SIG-M5 (cell line): ENCODE results near the gene NSDHL.
"Not testable (repeated sequence)": the region's sequence is repeated elsewhere in the genome, so short reads cannot be mapped to it uniquely, and the experiment has no call there.

Experiments used
- DNase-seq: peaks from one replicate; lab custom pipeline; 2025; lab: John Stamatoyannopoulos, UW

Gene NSDHL

GRCh38 chrX:152895121-152895520 is 64.3 kb downstream of the NSDHL start:
- no peak for DNase-seq

GRCh38 chrX:152895724-152896420 is 65.0 kb downstream of the NSDHL start:
- no peak for DNase-seq

- no peak for DNase-seq
These were observed 65.6 kb downstream of the NSDHL start for GRCh38 chrX:152896450-152896849.

- no peak for DNase-seq
These were observed 66.6 kb downstream of the NSDHL start, which contains the start of gene ZNF185 for GRCh38 chrX:152897222-152898131. Gene ZNF185, plus strand, starts transcription at chrX:152898067. Its CDS starts 16,423 bp downstream, at chrX:152914490.

- DNase-seq = no peak
These were observed 67.6 kb downstream of the NSDHL start for GRCh38 chrX:152898442-152898841.

- DNase-seq = no peak
These were observed 68.4 kb downstream of the NSDHL start for GRCh38 chrX:152899111-152899873.

- DNase-seq = no peak
These were observed 69.2 kb downstream of the NSDHL start for GRCh38 chrX:152899874-152900719.

GRCh38 chrX:152900937-152901445 is 70.1 kb downstream of the NSDHL start:
- DNase-seq = no peak

- no peak for DNase-seq
These were observed 71.1 kb downstream of the NSDHL start for GRCh38 chrX:152901816-152902501.

GRCh38 chrX:152902502-152902820 is 71.6 kb downstream of the NSDHL start:
- DNase-seq = no peak

GRCh38 chrX:152903589-152903988 is 72.7 kb downstream of the NSDHL start:
- DNase-seq = no peak

- no peak for DNase-seq
These were observed 73.6 kb downstream of the NSDHL start for GRCh38 chrX:152904151-152905080.

- DNase-seq = no peak
These were observed 74.2 kb downstream of the NSDHL start for GRCh38 chrX:152905081-152905420.

GRCh38 chrX:152907084-152907651 is 76.3 kb downstream of the NSDHL start:
- no peak for DNase-seq

GRCh38 chrX:152908486-152908885 is 77.6 kb downstream of the NSDHL start:
- DNase-seq = no peak

GRCh38 chrX:152910018-152910417 is 79.2 kb downstream of the NSDHL start:
- not testable (repeated sequence) for DNase-seq

GRCh38 chrX:152912106-152912505 is 81.2 kb downstream of the NSDHL start:
- DNase-seq = no peak

- no peak for DNase-seq
These were observed 81.8 kb downstream of the NSDHL start for GRCh38 chrX:152912641-152913040.

GRCh38 chrX:152913346-152913745 is 82.5 kb downstream of the NSDHL start:
- DNase-seq = no peak
